Right lobe of liver (tissue), 6 donors: ENCODE measurements around the gene ZNF438. TPM values are rescaled to one million over a fixed set of nuclear protein-coding genes. Genes with fewer than 3 reads are reported as not detected.

Experiments used
- ATAC-seq, 4 donors: fragments of 200-7000 bp; cut with Tn5 transposase; one replicate each; pipeline ENCODE4 v1.9.1; 2020; ENCODE audit warnings: mild to moderate bottlenecking in 4 of 4, moderate library complexity in 4 of 4
- DNase-seq, 3 donors: peaks; one replicate each; pipeline ENCODE4 v3.0.0-alpha.2; 2020
- H3K27ac ChIP-seq, 3 donors: fragments of 200-600 bp; one replicate each; pipeline ENCODE4 v1.8.0; 2022
- H3K27me3 ChIP-seq, 2 donors: fragments of 200-600 bp; one replicate each; pipeline ENCODE4 v1.8.0; 2022
- H3K36me3 ChIP-seq, 4 donors: fragments of 200-600 bp; sonication (generic) in 1 of 4; one replicate each; pipeline versions ENCODE4 v1.5.1 to v1.8.0; 2017 to 2022; ENCODE audit warnings: control low read depth in 1 of 4
- H3K4me1 ChIP-seq, 4 donors: fragments of 200-600 bp; sonication (generic) in 1 of 4; one replicate each; pipeline versions ENCODE4 v1.5.1 to v1.8.0; 2017 to 2022; ENCODE audit warnings: control low read depth in 1 of 4
- H3K4me3 ChIP-seq, 3 donors: fragments of 200-600 bp; one replicate each; pipeline ENCODE4 v1.8.0; 2022
- H3K9me3 ChIP-seq, 4 donors: fragments of 200-600 bp; sonication (generic) in 1 of 4; one replicate each; pipeline versions ENCODE4 v1.5.1 to v1.8.0; 2017 to 2022; ENCODE audit warnings: control low read depth in 1 of 4
- POLR2A ChIP-seq: fragments of 450-650 bp; IDR thresholded peaks from one replicate; pipeline ENCODE4 v1.6.1; 2017; ENCODE audit warnings: antibody characterized with exemption, mild to moderate bottlenecking
- WGBS: methylation state at CpG from one replicate; pipeline ENCODE4 v1.1.6; 2018; ENCODE audit warnings: low coverage, low lambda C conversion rate; ENCODE audit not compliant: insufficient coverage; ENCODE audit errors: missing lambda C conversion rate; 5-methylcytosine and 5-hydroxymethylcytosine counted together
- intact Hi-C, 2 donors: fragments of 100-400 bp; cut with DNase I; formaldehyde crosslinking; loops; one replicate each; pipeline versions ENCODE4 v1.11.2 to v1.14.1; 2022
- total RNA-seq, 6 experiments: library from RNA; depleted of rRNA in 2 of 6; stranded (reverse); fragments of >200 nt in 2 of 6; fragmentation: NEBNext Ultra II Directional in 3 of 6; extraction: Animal tissue kit (Norgen Biotek cat#: 25700) in 3 of 6; gene quantifications; one replicate each; pipeline versions ENCODE4 v1.1.0 to v1.2.4, GENCODE V29; 2016 to 2023
- TF ChIP-seq, protein P1 (sequence below), 4 donors: fragments of 200-600 bp in 3 of 4; fragments of 450-650 bp in 1 of 4; IDR thresholded peaks; one replicate each; pipeline versions ENCODE4 v1.5.1 to v1.8.0; 2016 to 2022; ENCODE audit warnings: antibody characterized with exemption in 4 of 4, mild to moderate bottlenecking in 2 of 4
- donor health status: DM: no; HTN: yes; CAD: no.
- donor health status: DM: no; HTN: no; CAD: no.
- donor health status: DM: no; HTN: no; CAD: no.
- donor health status: DM: no; HTN: yes; CAD: no.
- donor health status: DM: no; HTN: yes; CAD: no.

Gene ZNF438
- total RNA-seq, 6 experiments from 2014 or later, result 2.5 to 5.2 (median 3.3) TPM

DNA sequence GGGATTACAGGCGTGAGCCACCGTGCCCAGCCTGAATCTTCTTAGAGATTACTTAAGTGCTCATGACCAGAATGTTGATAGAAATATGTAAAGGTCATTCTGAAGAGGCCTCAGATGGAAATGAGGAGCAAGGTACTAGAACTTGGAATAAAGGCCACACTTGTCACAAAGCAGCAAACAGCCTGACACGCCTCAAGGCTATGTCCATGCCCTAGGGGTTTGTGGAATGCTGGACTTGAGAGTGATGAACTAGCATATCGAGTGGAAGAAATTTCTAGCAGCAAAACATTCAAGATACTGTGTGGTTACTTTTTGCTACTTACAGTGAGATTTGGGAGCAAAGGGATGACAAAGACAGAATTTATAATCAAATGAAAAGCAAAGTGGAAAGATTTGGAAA lies 39.0 kb downstream of the ZNF438 start:
- intact Hi-C loops, result no loop called here
- WGBS, result 91% methylated on average over 4 of the region's 4 CpGs
- Histone ChIP-seq H3K27ac (no peak overlapping the region), H3K27me3 (no peaks in the 10 kb centered on the region), H3K4me3 (no peak overlapping the region), H3K36me3 (no peaks in the 10 kb centered on the region), H3K4me1 (peaks cover 0 to 10% (median 4%) of the 10 kb centered on the region in 4 donors), H3K9me3 (no peaks in the 10 kb centered on the region)
- no peak for DNase-seq
- ATAC-seq, result no peak
- TF ChIP-seq POLR2A, result no peak
- TF ChIP-seq, protein P1, sequence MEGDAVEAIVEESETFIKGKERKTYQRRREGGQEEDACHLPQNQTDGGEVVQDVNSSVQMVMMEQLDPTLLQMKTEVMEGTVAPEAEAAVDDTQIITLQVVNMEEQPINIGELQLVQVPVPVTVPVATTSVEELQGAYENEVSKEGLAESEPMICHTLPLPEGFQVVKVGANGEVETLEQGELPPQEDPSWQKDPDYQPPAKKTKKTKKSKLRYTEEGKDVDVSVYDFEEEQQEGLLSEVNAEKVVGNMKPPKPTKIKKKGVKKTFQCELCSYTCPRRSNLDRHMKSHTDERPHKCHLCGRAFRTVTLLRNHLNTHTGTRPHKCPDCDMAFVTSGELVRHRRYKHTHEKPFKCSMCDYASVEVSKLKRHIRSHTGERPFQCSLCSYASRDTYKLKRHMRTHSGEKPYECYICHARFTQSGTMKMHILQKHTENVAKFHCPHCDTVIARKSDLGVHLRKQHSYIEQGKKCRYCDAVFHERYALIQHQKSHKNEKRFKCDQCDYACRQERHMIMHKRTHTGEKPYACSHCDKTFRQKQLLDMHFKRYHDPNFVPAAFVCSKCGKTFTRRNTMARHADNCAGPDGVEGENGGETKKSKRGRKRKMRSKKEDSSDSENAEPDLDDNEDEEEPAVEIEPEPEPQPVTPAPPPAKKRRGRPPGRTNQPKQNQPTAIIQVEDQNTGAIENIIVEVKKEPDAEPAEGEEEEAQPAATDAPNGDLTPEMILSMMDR (IDR thresholded peaks at IDR 0.05), result no peak

DNA sequence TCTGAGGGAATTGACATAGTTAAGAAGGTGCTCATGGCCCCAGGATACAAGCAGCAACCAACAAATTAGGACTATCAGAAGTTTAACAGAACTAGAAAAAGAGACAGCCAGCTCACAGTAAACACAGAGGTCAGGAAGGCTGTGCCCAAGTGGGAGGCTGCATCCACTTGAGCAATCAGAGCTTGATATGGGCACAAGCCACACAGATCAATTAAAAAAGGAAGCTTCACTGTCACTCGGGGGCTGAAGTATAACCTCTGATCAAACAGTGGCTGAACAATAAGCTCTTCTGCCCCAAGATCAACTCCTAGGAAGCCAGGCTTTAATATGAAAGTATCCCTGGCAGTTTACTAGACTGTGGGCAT lies 40.0 kb downstream of the ZNF438 start:
- TF ChIP-seq, protein P1 (IDR thresholded peaks at IDR 0.05), result no peak
- no peak for TF ChIP-seq POLR2A
- no peak overlapping the region for H3K4me3 ChIP-seq
- H3K9me3 ChIP-seq, result no peaks in the 10 kb centered on the region
- DNase-seq (peak in 2 of 3 donors; percentile 43 to 67), ATAC-seq (peak; percentile 89 to 96 (median 92))
- H3K27ac ChIP-seq, result peak overlapping the region in 2 of 3 donors; percentile 42 to 62
- no peaks in the 10 kb centered on the region for H3K36me3 ChIP-seq
- no peaks in the 10 kb centered on the region for H3K27me3 ChIP-seq
- no CpG with 5 or more reads among the region's 1 CpG for WGBS
- intact Hi-C loops, result no loop called here
- peaks cover 0 to 10% (median 4%) of the 10 kb centered on the region in 4 donors for H3K4me1 ChIP-seq

DNA sequence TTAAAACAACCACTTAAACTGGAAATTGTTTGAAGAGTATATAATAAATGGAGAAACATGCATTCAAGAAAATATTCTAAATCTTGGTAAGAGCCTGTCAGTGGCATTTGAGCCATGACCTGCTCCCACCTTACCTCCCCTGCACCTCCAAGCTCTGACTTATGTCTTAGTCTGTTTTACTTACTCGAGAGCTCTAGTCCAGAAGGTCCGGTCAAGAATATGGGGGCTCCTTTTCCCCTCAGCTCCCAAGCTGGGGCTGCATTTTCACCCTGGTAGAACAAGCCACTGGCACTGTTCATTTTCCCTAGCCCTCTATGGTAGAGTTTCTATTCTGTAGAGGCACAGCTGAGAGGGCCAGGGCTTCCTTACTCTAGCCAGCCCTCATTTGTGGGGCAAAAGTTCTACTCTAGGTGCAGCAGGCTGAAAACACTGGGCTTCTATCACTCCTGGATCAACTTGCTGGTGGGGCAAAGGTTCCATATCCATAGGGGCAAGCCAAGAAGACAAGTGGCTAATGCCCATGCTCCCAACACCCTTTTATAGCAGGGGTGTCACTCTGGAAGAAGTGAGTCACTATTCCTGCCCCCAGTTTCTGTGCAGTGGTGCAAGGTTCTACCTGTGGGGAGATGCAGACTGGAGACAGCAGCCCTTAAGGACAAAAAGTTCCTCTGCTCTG lies 40.6 kb downstream of the ZNF438 start:
- H3K4me1 ChIP-seq, result peaks cover 0 to 10% (median 4%) of the 10 kb centered on the region in 4 donors
- no CpG with 5 or more reads among the region's 2 CpGs for WGBS

DNA sequence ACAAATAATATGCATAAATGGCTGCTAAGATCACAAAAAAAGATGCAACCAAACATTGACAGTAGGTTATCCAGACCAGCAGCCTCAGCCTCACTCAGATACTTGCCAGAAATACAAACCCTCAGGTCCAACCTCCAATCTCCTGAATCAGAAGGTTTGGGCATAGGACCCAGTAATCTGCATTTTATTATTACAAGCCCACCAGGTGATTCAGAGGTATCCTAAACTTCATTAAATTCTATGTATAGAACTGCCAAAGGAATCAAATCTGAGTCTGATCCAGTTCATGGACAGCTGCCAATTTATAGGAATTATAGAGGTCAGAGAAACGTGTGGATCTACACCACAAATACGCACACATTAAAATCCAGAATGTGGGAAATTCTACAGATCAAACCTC lies 41.3 kb downstream of the ZNF438 start:
- peaks cover 0 to 10% (median 4%) of the 10 kb centered on the region in 4 donors for H3K4me1 ChIP-seq
- no peak for TF ChIP-seq POLR2A
- TF ChIP-seq, protein P1 (IDR thresholded peaks at IDR 0.05), result no peak
- DNase-seq, result no peak
- H3K27ac ChIP-seq, result no peak overlapping the region
- intact Hi-C loops, result no loop called here
- no peak for ATAC-seq
- H3K4me3 ChIP-seq, result no peak overlapping the region
- no peaks in the 10 kb centered on the region for H3K36me3 ChIP-seq
- no peaks in the 10 kb centered on the region for H3K27me3 ChIP-seq
- no peaks in the 10 kb centered on the region for H3K9me3 ChIP-seq
- WGBS, result 72% methylated on average over 2 of the region's 2 CpGs

More for the DNA sequence above, 40.6 kb downstream of the ZNF438 start:
- ATAC-seq (peak; percentile 30 to 60 (median 53)), DNase-seq (no peak)
- peak; percentile 20 for TF ChIP-seq POLR2A
- TF ChIP-seq, protein P1 (IDR thresholded peaks at IDR 0.05), result no peak
- peak overlapping the region in 2 of 3 donors; percentile 42 to 62 for H3K27ac ChIP-seq
- H3K36me3 ChIP-seq, result no peaks in the 10 kb centered on the region
- no peaks in the 10 kb centered on the region for H3K27me3 ChIP-seq
- H3K9me3 ChIP-seq, result no peaks in the 10 kb centered on the region
- no peak overlapping the region for H3K4me3 ChIP-seq
- intact Hi-C loops, result no loop called here
